Keratinocyte (primary cell): ENCODE data around the gene ANKFY1. TPM values are rescaled to one million over a fixed set of nuclear protein-coding genes. Genes with fewer than 3 reads are reported as not detected.

Source experiments
- DNase-seq: peaks from one replicate; pipeline ENCODE4 v3.0.0-alpha.2; 2011; ENCODE audit warnings: low read depth, missing footprints, low spot score
- FAIRE-seq: peaks from 2 replicates; lab custom pipeline; 2011; peaks lifted over from hg19 to GRCh38; lab: Jason Lieb, UNC
- H2AFZ ChIP-seq: 2 replicates; pipeline ENCODE4 v1.6.0; 2012; ENCODE audit warnings: low read length, control low read depth, inconsistent platforms; ENCODE audit not compliant: control insufficient read depth
- H3K27ac ChIP-seq: 2 replicates; pipeline ENCODE4 v1.5.1; 2011; ENCODE audit warnings: low read length; ENCODE audit not compliant: control insufficient read depth, insufficient read depth
- H3K27me3 ChIP-seq: 3 replicates; pipeline ENCODE4 v1.6.0; 2011; ENCODE audit warnings: low read length; ENCODE audit not compliant: control insufficient read depth, insufficient read depth; ENCODE audit errors: extremely low read depth
- H3K36me3 ChIP-seq, 2 experiments: 2 replicates in 1 of 2; 3 replicates in 1 of 2; pipeline ENCODE4 v1.5.1; 2011; ENCODE audit warnings: low read length in 2 of 2, mild to moderate bottlenecking in 1 of 2; ENCODE audit not compliant: control insufficient read depth in 2 of 2, insufficient read depth in 2 of 2; ENCODE audit errors: extremely low read depth in 1 of 2
- H3K4me1 ChIP-seq: 3 replicates; pipeline ENCODE4 v1.5.1; 2011; ENCODE audit warnings: low read length; ENCODE audit not compliant: control insufficient read depth, insufficient read depth; ENCODE audit errors: extremely low read depth
- H3K4me2 ChIP-seq: 3 replicates; pipeline ENCODE4 v1.6.0; 2011; ENCODE audit warnings: low read depth, low read length; ENCODE audit not compliant: control insufficient read depth, insufficient read depth; ENCODE audit errors: extremely low read depth
- H3K4me3 ChIP-seq, 3 experiments: fragments of 200-600 bp in 1 of 3; sonication (generic) in 1 of 3; 2 replicates in 2 of 3; 3 replicates in 1 of 3; pipeline ENCODE4 v1.5.1; 2011 to 2016; ENCODE audit warnings: low read length in 3 of 3, mild to moderate bottlenecking in 3 of 3, control low read depth in 2 of 3, inconsistent platforms in 1 of 3, low read depth in 1 of 3, mixed read lengths in 1 of 3, mixed run types in 1 of 3, moderate library complexity in 1 of 3; ENCODE audit not compliant: control insufficient read depth in 2 of 3, insufficient read depth in 2 of 3; ENCODE audit errors: extremely low read depth in 1 of 3
- H3K79me2 ChIP-seq: 2 replicates; pipeline ENCODE4 v1.6.0; 2012; ENCODE audit warnings: low read length; ENCODE audit not compliant: control insufficient read depth, insufficient read depth
- H3K9ac ChIP-seq: 3 replicates; pipeline ENCODE4 v1.6.0; 2011; ENCODE audit warnings: low read length; ENCODE audit not compliant: control insufficient read depth, insufficient read depth; ENCODE audit errors: extremely low read depth
- H3K9me1 ChIP-seq: 3 replicates; pipeline ENCODE4 v1.6.0; 2011; ENCODE audit warnings: low read length; ENCODE audit not compliant: control insufficient read depth, insufficient read depth; ENCODE audit errors: extremely low read depth
- H3K9me3 ChIP-seq: 2 replicates; pipeline ENCODE4 v1.5.1; 2012; ENCODE audit warnings: low read depth, low read length; ENCODE audit not compliant: control insufficient read depth
- H4K20me1 ChIP-seq: 3 replicates; pipeline ENCODE4 v1.6.0; 2011; ENCODE audit warnings: low read length; ENCODE audit not compliant: control insufficient read depth, insufficient read depth; ENCODE audit errors: extremely low read depth
- EZH2 ChIP-seq: IDR thresholded peaks from one replicate; pipeline ENCODE4 v1.6.1; 2012; ENCODE audit warnings: inconsistent platforms, mild to moderate bottlenecking, low read length, moderate library complexity
- dilution Hi-C: fragments of 300-500 bp; cut with MboI; formaldehyde crosslinking; loops from one replicate; pipeline ENCODE4 v1.7.0; 2020; ENCODE audit warnings: low sequenced_read_pairs; ENCODE audit not compliant: extremely low pct_ligation_motif_present
- polyA plus RNA-seq, 5 experiments: library from polyadenylated mRNA; depleted of rRNA in 3 of 5; stranded (reverse) in 3 of 5; stranded (forward) in 1 of 5; unstranded in 1 of 5; fragments of >200 nt; gene quantifications; 1 replicate in 1 of 5; 2 replicates in 3 of 5; 3 replicates in 1 of 5; pipeline versions ENCODE4 v1.2.1 to v1.2.3, GENCODE V29; 2011 to 2012; ENCODE audit warnings: missing spikeins in 2 of 5, low read depth in 1 of 5, low replicate concordance in 1 of 5
- TF ChIP-seq, protein P1 (sequence below), 3 experiments: IDR thresholded peaks in 1 of 3; conservative IDR thresholded peaks in 1 of 3; optimal IDR thresholded peaks in 1 of 3; 2 replicates in 2 of 3; 3 replicates in 1 of 3; pipeline versions ENCODE3 to v1.5.1; 2011; ENCODE audit warnings: low read length in 3 of 3, mild to moderate bottlenecking in 3 of 3, moderate library complexity in 2 of 3, control low read depth in 1 of 3, inconsistent platforms in 1 of 3; ENCODE audit not compliant: insufficient read depth in 2 of 3; ENCODE audit errors: extremely low read depth in 1 of 3

ANKFY1 gene
- polyA plus RNA-seq, 1 donor (not counting 4 experiments of a cell fraction or from before 2014, with no cell fraction given) = 27.0 TPM

DNA sequence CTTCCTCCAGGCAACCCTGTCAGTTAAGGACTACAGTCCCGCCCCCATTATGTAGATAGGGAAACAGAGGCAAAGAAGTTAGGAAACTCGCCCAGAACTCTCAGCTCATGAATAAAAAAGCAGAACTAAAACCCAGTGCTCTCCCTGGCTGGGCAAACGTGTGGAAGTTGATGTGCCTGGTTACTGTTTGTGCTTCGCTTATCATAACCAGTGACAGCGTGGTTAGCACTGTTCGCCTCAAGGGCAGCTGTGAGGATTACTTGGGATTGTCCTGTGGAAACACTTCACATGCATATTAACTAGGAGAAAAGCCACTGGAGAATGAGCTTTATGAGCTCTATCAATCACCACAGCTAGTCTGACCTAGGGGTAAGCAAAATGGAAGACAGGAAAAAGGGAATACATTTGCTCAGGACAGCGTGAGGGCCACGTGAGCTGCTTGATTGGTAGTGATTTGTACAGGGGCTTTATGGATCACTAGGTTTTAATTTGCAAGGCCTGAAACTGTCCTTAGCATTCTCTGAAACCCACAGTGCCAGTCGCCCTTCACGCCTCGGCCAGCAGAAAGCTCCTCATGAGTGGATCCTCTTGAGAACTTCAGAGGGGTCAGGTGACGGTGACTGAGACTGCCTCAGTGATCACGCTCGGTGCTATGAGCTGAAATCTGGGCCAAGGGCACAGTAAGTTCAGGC is 100.9 kb downstream of the ANKFY1 start:
- H3K4me1 ChIP-seq = peaks cover 65% of the 10 kb centered on the region
- dilution Hi-C loops = no loop called here

DNA sequence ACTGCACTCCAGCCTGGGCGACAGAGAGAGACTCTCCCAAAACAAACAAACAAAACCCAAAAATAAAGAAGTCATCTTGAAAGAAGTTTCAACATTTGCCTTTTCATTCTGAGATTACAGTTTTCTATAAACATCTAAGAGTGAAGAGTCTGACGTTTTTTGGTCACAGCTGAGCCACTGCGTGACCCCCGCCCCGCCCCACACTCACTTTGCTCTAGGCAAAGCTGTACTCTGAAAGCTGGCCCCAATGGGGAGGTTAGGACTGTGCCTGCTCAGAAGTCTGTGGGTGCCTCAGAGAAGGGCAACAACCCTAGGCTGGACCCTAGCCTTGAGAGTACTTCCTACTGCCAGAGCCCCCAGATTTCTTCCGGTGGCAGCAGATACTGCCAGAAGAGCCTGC is 101.5 kb downstream of the ANKFY1 start:
- Histone ChIP-seq H3K4me2 (peak overlapping the region; percentile 66), H3K9me1 (peaks cover 2% of the 10 kb centered on the region), H2AFZ (no peak overlapping the region), H3K79me2 (no peaks in the 10 kb centered on the region), H3K4me3 (no peak overlapping the region), H3K9me3 (no peaks in the 10 kb centered on the region), H3K27ac (peak overlapping the region; percentile 69), H3K27me3 (no peaks in the 10 kb centered on the region), H3K4me1 (peaks cover 61% of the 10 kb centered on the region), H3K36me3 (peaks cover 6 to 12% of the 10 kb centered on the region in 2 experiments), H3K9ac (peak overlapping the region; percentile 2), H4K20me1 (no peaks in the 10 kb centered on the region)
- DNase-seq (no peak), FAIRE-seq (no peak)
- dilution Hi-C loops = no loop called here
- no peak for TF ChIP-seq EZH2
- TF ChIP-seq, protein P1, sequence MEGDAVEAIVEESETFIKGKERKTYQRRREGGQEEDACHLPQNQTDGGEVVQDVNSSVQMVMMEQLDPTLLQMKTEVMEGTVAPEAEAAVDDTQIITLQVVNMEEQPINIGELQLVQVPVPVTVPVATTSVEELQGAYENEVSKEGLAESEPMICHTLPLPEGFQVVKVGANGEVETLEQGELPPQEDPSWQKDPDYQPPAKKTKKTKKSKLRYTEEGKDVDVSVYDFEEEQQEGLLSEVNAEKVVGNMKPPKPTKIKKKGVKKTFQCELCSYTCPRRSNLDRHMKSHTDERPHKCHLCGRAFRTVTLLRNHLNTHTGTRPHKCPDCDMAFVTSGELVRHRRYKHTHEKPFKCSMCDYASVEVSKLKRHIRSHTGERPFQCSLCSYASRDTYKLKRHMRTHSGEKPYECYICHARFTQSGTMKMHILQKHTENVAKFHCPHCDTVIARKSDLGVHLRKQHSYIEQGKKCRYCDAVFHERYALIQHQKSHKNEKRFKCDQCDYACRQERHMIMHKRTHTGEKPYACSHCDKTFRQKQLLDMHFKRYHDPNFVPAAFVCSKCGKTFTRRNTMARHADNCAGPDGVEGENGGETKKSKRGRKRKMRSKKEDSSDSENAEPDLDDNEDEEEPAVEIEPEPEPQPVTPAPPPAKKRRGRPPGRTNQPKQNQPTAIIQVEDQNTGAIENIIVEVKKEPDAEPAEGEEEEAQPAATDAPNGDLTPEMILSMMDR (optimal IDR thresholded peaks at IDR 0.05 in 1 of 3, IDR thresholded peaks at IDR 0.05 in 1 of 3, conservative IDR thresholded peaks at IDR 0.05 in 1 of 3; ENCODE audit: extremely low read depth in 1 of 3, insufficient read depth in 2 of 3, low read length in 3 of 3) = no peak

More for the DNA sequence above, 100.9 kb downstream of the ANKFY1 start:
- no peak overlapping the region for H2AFZ ChIP-seq
- no peak for DNase-seq
- H3K9me3 ChIP-seq = no peaks in the 10 kb centered on the region
- no peaks in the 10 kb centered on the region for H3K27me3 ChIP-seq
- no peak overlapping the region for H3K4me2 ChIP-seq
- H3K36me3 ChIP-seq = peaks cover 7 to 17% of the 10 kb centered on the region in 2 experiments
- H3K4me3 ChIP-seq = no peak overlapping the region
- H3K9ac ChIP-seq = peak overlapping the region; percentile 2
- H4K20me1 ChIP-seq = no peaks in the 10 kb centered on the region
- H3K27ac ChIP-seq = peak overlapping the region; percentile 3
- no peaks in the 10 kb centered on the region for H3K79me2 ChIP-seq
- peaks cover 2% of the 10 kb centered on the region for H3K9me1 ChIP-seq
- TF ChIP-seq, protein P1 (optimal IDR thresholded peaks at IDR 0.05 in 1 of 3, IDR thresholded peaks at IDR 0.05 in 1 of 3, conservative IDR thresholded peaks at IDR 0.05 in 1 of 3; ENCODE audit: extremely low read depth in 1 of 3, insufficient read depth in 2 of 3, low read length in 3 of 3) = no peak
- TF ChIP-seq EZH2 = no peak
- no peak for FAIRE-seq
